ENCODE data around the gene EXD2. TPM values are rescaled to one million over a fixed set of nuclear protein-coding genes. Genes with fewer than 3 reads are reported as not detected.

EXD2 gene
- total and polyA plus RNA-seq, 10 of the 15 experiments (the other 5 are each of a cell fraction or from before 2014, with no cell fraction given): 1.0 to 12.4 (median 4.6) TPM

DNA sequence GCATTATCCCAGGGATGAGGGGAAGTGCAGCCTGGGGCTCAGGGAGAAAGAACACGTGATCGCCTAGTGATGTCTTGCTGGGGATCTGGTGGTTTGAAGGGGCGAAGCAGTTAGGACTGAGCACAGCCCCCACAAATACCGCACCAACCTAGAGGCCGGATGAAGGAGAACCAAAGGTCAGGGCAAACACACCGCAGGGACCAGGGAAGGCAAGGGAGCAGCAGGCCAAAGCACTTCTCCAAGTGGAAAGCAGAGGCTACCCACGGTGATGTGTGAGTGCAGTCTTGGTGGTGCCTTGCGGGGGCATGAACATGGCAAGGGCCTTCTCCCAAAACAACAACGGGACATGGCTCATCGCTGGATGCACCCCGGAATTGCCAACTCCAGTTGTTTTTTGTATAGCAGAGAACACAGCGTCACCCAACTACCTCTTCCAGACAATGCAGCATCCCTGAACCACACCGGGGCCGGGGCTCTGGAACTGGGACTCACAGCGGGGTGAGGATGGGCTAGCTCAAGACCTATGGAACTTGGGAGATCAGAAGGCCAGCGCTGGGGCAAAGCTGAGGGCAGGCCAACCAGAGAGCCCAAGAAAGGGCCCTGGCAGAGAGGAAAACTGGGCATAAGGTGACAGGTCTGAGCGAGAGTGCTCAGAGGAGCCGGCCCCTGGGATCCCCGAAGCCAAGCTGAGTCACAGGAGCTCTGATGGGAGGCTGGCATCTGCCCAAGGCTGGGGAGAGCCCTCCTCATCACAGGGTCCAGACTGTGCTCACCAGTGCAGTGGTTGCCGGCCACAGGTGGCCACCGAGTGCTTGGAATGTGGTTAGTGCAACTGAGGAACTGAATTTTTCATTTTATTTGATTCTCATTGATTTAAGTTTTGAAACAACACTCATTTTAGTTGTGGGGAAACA, 79.8 kb downstream of the EXD2 start:
- RAD21 ChIA-PET (ENCODE audit: unreplicated experiment): interaction anchor here (0.9 to 1.6 kb wide), 2 partner anchors 10 to 126 kb away, joined by 3 to 4 read pairs; no protein-coding TSS in a partner anchor
- no peak overlapping the region for H3K9ac ChIP-seq (ENCODE audit: control insufficient read depth, insufficient read depth, low read length)
- no peaks in the 10 kb centered on the region for H3K4me1 ChIP-seq (ENCODE audit: control insufficient read depth, insufficient read depth, low read length)
- H2AFZ ChIP-seq (ENCODE audit: control insufficient read depth, low read depth, low read length): no peak overlapping the region
- ATAC-seq (no peak), DNase-seq (ENCODE audit: low read depth, low spot score) (no peak), FAIRE-seq (no peak)
- TF ChIP-seq NR2F1 (conservative IDR thresholded peaks at IDR 0.05): no peak
- no peak for TF ChIP-seq ZNF622 (IDR thresholded peaks at IDR 0.05)
- no peak for TF ChIP-seq CBX3 (IDR thresholded peaks at IDR 0.05; ENCODE audit: borderline replicate concordance, low read depth)
- TF ChIP-seq FOXM1 (IDR thresholded peaks at IDR 0.05; ENCODE audit: low read depth, low read length): no peak
- TF ChIP-seq, protein P1, sequence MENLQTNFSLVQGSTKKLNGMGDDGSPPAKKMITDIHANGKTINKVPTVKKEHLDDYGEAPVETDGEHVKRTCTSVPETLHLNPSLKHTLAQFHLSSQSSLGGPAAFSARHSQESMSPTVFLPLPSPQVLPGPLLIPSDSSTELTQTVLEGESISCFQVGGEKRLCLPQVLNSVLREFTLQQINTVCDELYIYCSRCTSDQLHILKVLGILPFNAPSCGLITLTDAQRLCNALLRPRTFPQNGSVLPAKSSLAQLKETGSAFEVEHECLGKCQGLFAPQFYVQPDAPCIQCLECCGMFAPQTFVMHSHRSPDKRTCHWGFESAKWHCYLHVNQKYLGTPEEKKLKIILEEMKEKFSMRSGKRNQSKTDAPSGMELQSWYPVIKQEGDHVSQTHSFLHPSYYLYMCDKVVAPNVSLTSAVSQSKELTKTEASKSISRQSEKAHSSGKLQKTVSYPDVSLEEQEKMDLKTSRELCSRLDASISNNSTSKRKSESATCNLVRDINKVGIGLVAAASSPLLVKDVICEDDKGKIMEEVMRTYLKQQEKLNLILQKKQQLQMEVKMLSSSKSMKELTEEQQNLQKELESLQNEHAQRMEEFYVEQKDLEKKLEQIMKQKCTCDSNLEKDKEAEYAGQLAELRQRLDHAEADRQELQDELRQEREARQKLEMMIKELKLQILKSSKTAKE (IDR thresholded peaks at IDR 0.05; ENCODE audit: low read depth, poor library complexity, severe bottlenecking): no peak
- H3K4me3 ChIP-seq: no peak overlapping the region
- H3K79me2 ChIP-seq (ENCODE audit: control insufficient read depth, insufficient read depth, low read length): no peaks in the 10 kb centered on the region
- CTCF ChIA-PET: no interaction called here
- no peak overlapping the region for H3K4me2 ChIP-seq (ENCODE audit: control insufficient read depth, insufficient read depth)
- SMC1A ChIA-PET (ENCODE audit: uncharacterized antibody, unreplicated experiment): no interaction called here
- BruUV-seq (replicated peaks): no TSS peak
- 45% methylated on average over 21 of the region's 21 CpGs for WGBS (ENCODE audit: insufficient coverage, insufficient replicate concordance, low lambda C conversion rate, missing lambda C conversion rate)
- intact Hi-C loops (cut with micrococcal nuclease; ENCODE audit: unreplicated experiment) (no loop called here), in situ Hi-C loops (cut with MboI) (no loop called here)
- H4K20me1 ChIP-seq (ENCODE audit: control insufficient read depth, insufficient read depth): no peaks in the 10 kb centered on the region
- POLR2A ChIA-PET: no interaction called here
- no peaks in the 10 kb centered on the region for H3K36me3 ChIP-seq (ENCODE audit: control insufficient read depth in 2 of 2, insufficient read depth in 2 of 2, low read length in 1 of 2)
- H3K27ac ChIP-seq (ENCODE audit: control insufficient read depth, insufficient read depth): no peak overlapping the region
- H3K27me3 ChIP-seq (replicated peaks in 1 of 2; ENCODE audit: control insufficient read depth in 2 of 2, insufficient read depth in 2 of 2, low read length in 1 of 2): peaks cover 2 to 3% of the 10 kb centered on the region in 2 experiments; a peak in 3 of 4 replicates
- no peaks in the 10 kb centered on the region for H3K9me3 ChIP-seq (replicated peaks; ENCODE audit: control insufficient read depth, insufficient read depth, low read length)
